Stimulated activated CD4-positive, alpha-beta T cell treated with anti-CD3 and anti-CD28 coated beads, TNF-alpha, amount 100 ng/mL, for 1 hour (primary cell): ENCODE data around the gene NRG2.

Source experiments
- DNase-seq, 3 donors: peaks; one replicate each; pipeline ENCODE4 v3.0.0-alpha.2; 2020; ENCODE audit warnings: low read depth in 3 of 3, low spot score in 1 of 3

The NRG2 gene

DNA sequence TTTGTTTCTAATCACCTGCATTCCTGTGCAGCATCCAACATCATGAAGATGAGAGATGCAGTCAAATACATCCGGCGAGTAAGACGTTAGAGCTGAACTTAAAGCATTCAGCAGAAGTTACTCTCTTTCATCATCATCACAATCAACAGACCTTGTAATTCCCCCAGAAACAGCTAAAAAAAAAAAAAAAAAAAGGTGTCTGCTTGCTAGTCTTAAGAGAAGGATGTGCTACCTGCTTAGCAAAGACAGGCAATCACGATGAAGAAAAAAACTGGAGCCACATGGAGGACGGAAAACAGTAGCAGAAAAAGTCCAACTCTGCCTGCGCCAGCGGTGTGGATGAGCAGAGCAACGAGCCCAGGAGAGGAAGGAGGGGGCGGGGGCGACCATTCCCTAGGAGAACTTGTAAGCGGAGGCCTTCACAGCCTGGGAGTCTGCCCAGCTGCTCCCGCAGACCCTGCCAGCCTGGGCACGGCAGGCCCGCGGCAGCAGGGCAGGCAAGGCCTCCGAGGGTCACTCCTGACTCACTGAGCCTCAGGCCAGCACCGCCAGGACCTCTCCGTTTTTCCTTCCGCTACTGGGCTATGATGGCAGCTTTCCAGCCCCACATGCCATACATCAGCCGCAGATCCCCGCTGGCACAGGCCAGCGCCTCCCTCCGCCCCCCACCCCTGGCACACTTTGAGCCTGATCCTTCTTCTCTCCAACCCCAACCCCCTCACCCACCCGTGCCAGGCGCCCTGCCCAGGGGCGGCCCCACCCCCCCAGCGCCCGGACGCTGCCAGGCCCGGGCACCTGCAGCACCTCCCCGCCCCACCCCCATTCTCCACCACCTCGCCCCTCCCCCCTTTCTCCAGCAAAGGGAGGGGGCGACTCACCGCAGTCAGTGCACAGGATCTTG lies 1.4 kb downstream of the NRG2 start:
- DNase-seq, result no peak

GRCh38 chr5:140041099-140041491 lies 2.0 kb downstream of the NRG2 start:
- DNase-seq, result no peak

GRCh38 chr5:140040358-140040757 lies 2.7 kb downstream of the NRG2 start:
- no peak for DNase-seq

DNA sequence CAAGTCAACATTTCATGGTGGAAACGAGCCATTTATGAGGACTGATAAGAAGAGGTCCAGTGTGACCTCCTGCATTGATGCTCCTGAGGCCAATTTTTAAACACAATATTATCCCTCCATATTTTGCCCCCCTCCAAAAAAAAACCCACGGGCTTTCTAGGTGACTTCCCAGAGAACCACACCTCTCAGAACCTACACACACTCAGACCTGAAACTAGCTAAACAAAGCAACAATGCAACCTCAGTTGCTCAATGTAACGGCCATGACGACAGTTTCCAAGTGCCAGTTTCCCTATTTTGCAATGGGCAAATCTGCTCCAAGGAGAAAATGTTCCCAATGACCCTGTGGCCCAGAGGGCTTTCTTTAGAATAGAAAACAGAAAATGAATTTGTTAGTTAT lies 3.5 kb downstream of the NRG2 start:
- DNase-seq, result no peak

DNA sequence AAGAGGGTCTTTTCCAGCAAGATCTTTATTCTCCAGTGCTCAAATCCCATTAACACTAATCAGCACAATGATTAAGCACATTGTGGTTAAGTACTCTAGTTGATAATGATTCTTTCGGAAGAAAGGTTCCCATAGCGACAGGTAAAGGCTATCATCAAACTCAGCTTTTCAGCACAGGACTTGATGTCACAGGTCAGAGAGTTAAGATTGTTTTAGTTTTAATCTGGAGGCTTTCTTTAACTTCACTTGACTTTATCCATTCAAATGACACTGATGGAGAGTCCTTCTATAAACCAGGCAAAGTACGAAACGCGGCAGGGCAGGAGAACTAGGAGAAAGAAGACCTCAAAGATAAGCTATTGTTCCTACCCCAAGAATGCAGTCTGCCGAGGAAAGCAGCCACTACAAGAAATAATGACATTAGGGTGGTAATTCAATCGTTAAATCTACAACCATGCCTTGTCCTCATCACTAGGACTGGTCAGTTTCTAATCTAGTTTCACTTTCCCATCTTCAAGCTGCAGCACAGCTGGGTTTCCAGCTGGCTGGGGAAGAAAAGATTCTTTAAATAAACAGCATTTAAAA lies 4.6 kb downstream of the NRG2 start:
- DNase-seq, result no peak

GRCh38 chr5:140037012-140037411 lies 6.1 kb downstream of the NRG2 start:
- no peak for DNase-seq

- DNase-seq, result no peak
Observed at GRCh38 chr5:140035881-140036280, 7.2 kb downstream of the NRG2 start.

DNA sequence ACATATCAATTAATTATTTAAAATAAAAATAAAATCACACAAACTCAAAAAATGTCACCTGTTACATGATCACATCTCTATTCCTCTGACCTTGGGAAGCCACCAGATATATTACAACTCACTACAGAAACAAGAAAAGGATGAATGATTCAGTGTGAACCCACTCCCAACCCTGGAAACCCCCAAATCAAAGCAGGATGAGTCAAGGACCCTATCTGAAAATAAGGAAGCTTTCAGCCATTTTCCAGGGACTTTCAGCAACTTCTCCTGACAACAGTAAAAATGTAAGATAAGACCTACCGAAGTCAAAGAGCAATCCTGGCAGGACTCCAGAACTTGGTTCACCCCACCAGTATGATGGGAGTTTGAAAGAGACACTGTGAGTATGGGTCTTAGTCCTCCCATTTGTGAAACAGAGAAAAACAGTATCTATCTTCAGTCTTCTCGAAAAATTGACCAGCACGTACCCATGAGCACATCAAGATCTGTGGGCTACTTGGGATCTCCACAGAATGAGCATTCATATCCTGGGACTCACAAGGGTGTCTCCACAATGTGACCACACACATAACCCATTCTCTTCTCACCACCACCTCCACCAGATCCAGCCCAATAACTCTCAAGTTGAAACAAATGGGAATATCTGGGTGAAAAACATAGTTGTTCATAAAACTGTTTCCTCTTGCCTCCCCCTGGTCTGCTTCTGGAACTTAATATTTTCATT lies 9.9 kb downstream of the NRG2 start:
- no peak for DNase-seq

- DNase-seq, result no peak
Observed at GRCh38 chr5:140032296-140032695, 10.8 kb downstream of the NRG2 start.

GRCh38 chr5:140027807-140028206 lies 15.3 kb downstream of the NRG2 start:
- DNase-seq, result no peak

GRCh38 chr5:140025736-140026135 lies 17.4 kb downstream of the NRG2 start:
- DNase-seq, result no peak

GRCh38 chr5:140024928-140025327 lies 18.2 kb downstream of the NRG2 start:
- DNase-seq, result no peak

GRCh38 chr5:140023611-140024191 lies 19.4 kb downstream of the NRG2 start:
- no peak for DNase-seq

- no peak for DNase-seq
Observed at GRCh38 chr5:140020601-140021177, 22.4 kb downstream of the NRG2 start.

GRCh38 chr5:140018920-140019644 lies 24.0 kb downstream of the NRG2 start:
- DNase-seq, result no peak

GRCh38 chr5:140018517-140018916 lies 24.6 kb downstream of the NRG2 start:
- DNase-seq, result no peak

GRCh38 chr5:140018096-140018481 lies 25.0 kb downstream of the NRG2 start:
- no peak for DNase-seq

- no peak for DNase-seq
Observed at GRCh38 chr5:140017397-140018095, 25.6 kb downstream of the NRG2 start.

DNA sequence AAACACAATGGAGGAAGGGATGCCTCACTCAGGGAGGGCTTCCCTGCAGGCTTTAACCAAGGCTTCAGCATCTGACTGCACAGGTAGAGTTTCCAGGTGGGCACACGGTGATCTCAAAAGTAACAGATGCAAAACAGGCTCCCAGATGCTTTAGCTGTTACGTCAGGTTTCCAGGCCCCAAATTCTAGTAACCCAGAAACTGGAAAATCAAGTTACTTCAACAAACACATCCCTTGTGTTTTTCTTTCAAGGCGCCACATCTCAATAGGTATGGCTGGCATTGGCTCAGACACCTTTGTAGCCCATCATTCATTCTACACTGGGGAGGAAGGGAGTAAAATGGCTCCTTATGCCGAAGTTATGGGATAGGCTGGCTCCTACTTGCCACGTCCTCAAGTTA lies 27.4 kb downstream of the NRG2 start:
- no peak for DNase-seq

- no peak for DNase-seq
Observed at GRCh38 chr5:140014751-140015150, 28.3 kb downstream of the NRG2 start.
